Neural crest cell (in vitro differentiated cells): ENCODE results near the gene TUBGCP3. TPM values are rescaled to one million over a fixed set of nuclear protein-coding genes. Genes with fewer than 3 reads are reported as not detected.

Source experiments
- DNase-seq: peaks from one replicate; pipeline ENCODE4 v3.0.0; 2021; ENCODE audit warnings: low read depth, mixed read lengths, low spot score
- H3K27ac Mint-ChIP-seq: one replicate; pipeline ENCODE4 v1.8.0; 2021; ENCODE audit warnings: mild to moderate bottlenecking, mixed read lengths; ENCODE audit not compliant: unreplicated experiment
- H3K27me3 Mint-ChIP-seq: 2 replicates; pipeline ENCODE4 v1.8.0; 2021; ENCODE audit warnings: low read depth, mild to moderate bottlenecking, mixed read lengths
- H3K36me3 Mint-ChIP-seq: 2 replicates; pipeline ENCODE4 v1.8.0; 2021; ENCODE audit warnings: low read depth, mild to moderate bottlenecking, mixed read lengths
- H3K4me1 Mint-ChIP-seq: 2 replicates; pipeline ENCODE4 v1.8.0; 2021; ENCODE audit warnings: mixed read lengths
- H3K4me3 Mint-ChIP-seq: one replicate; pipeline ENCODE4 v1.8.0; 2021; ENCODE audit warnings: mild to moderate bottlenecking, mixed read lengths
- H3K9me3 Mint-ChIP-seq: 2 replicates; pipeline ENCODE4 v1.8.0; 2021; ENCODE audit warnings: mixed read lengths
- CTCF ChIP-seq: fragments of 200-600 bp; sonication (generic); conservative IDR thresholded peaks from 2 replicates; pipeline ENCODE4 v1.5.0; 2021; ENCODE audit warnings: antibody characterized with exemption, mild to moderate bottlenecking
- total RNA-seq: library from RNA; stranded (reverse); gene quantifications from 2 replicates; pipeline ENCODE4 v1.2.1, GENCODE V29; 2021

The TUBGCP3 gene
- total RNA-seq, 1 donor from 2014 or later, result 43.9 TPM

- peaks cover 7% of the 10 kb centered on the region for H3K4me1 Mint-ChIP-seq
- H3K9me3 Mint-ChIP-seq, result peaks cover 8% of the 10 kb centered on the region
- no peak overlapping the region for H3K4me3 Mint-ChIP-seq
- DNase-seq, result no peak
- H3K36me3 Mint-ChIP-seq, result peaks cover 5% of the 10 kb centered on the region
- H3K27ac Mint-ChIP-seq, result no peak overlapping the region
- H3K27me3 Mint-ChIP-seq, result no peaks in the 10 kb centered on the region
- TF ChIP-seq CTCF, result no peak
Observed at GRCh38 chr13:112455476-112456059, 132.4 kb downstream of the TUBGCP3 start.

GRCh38 chr13:112454648-112455334 is 133.2 kb downstream of the TUBGCP3 start:
- H3K27me3 Mint-ChIP-seq, result no peaks in the 10 kb centered on the region
- H3K4me3 Mint-ChIP-seq, result no peak overlapping the region
- no peak for TF ChIP-seq CTCF
- no peak overlapping the region for H3K27ac Mint-ChIP-seq
- peaks cover 11% of the 10 kb centered on the region for H3K4me1 Mint-ChIP-seq
- peaks cover 3% of the 10 kb centered on the region for H3K9me3 Mint-ChIP-seq
- H3K36me3 Mint-ChIP-seq, result peaks cover 3% of the 10 kb centered on the region
- no peak for DNase-seq

- DNase-seq, result no peak
- H3K36me3 Mint-ChIP-seq, result no peaks in the 10 kb centered on the region
- H3K9me3 Mint-ChIP-seq, result no peaks in the 10 kb centered on the region
- peaks cover 11% of the 10 kb centered on the region for H3K4me1 Mint-ChIP-seq
- peak overlapping the region; percentile 75 for H3K27ac Mint-ChIP-seq
- TF ChIP-seq CTCF, result no peak
- no peaks in the 10 kb centered on the region for H3K27me3 Mint-ChIP-seq
- H3K4me3 Mint-ChIP-seq, result no peak overlapping the region
Observed at GRCh38 chr13:112453874-112454647, 133.9 kb downstream of the TUBGCP3 start.

- no peak for DNase-seq
- Mint-ChIP-seq H3K9me3 (no peaks in the 10 kb centered on the region), H3K4me1 (peaks cover 11% of the 10 kb centered on the region), H3K27me3 (no peaks in the 10 kb centered on the region), H3K4me3 (no peak overlapping the region), H3K36me3 (no peaks in the 10 kb centered on the region), H3K27ac (peak overlapping the region; percentile 75)
- no peak for TF ChIP-seq CTCF
Observed at GRCh38 chr13:112453207-112453829, 134.6 kb downstream of the TUBGCP3 start.

- Mint-ChIP-seq H3K4me1 (peaks cover 11% of the 10 kb centered on the region), H3K27me3 (no peaks in the 10 kb centered on the region), H3K36me3 (no peaks in the 10 kb centered on the region), H3K27ac (no peak overlapping the region), H3K9me3 (no peaks in the 10 kb centered on the region), H3K4me3 (no peak overlapping the region)
- no peak for TF ChIP-seq CTCF
- DNase-seq, result no peak
Observed at GRCh38 chr13:112452380-112453206, 135.4 kb downstream of the TUBGCP3 start.
